Testis (tissue), 2 donors: Measurements from ENCODE around the gene MGME1.

Experiments used
- POLR2A ChIP-seq: fragments of 450-650 bp; IDR thresholded peaks from one replicate; pipeline ENCODE4 v1.6.1; 2017; ENCODE audit warnings: antibody characterized with exemption, mild to moderate bottlenecking, moderate library complexity
- TF ChIP-seq, protein P1 (sequence below), 3 experiments: fragments of 450-650 bp in 2 of 3; fragments of 200-600 bp in 1 of 3; sonication (generic) in 1 of 3; IDR thresholded peaks; one replicate each; pipeline ENCODE4 v1.5.1; 2016 to 2019; ENCODE audit warnings: antibody characterized with exemption in 3 of 3, mild to moderate bottlenecking in 2 of 3, moderate library complexity in 1 of 3

GRCh38 chr20:17987988-17988387 lies 19.2 kb downstream of the MGME1 start:
- TF ChIP-seq, protein P1, sequence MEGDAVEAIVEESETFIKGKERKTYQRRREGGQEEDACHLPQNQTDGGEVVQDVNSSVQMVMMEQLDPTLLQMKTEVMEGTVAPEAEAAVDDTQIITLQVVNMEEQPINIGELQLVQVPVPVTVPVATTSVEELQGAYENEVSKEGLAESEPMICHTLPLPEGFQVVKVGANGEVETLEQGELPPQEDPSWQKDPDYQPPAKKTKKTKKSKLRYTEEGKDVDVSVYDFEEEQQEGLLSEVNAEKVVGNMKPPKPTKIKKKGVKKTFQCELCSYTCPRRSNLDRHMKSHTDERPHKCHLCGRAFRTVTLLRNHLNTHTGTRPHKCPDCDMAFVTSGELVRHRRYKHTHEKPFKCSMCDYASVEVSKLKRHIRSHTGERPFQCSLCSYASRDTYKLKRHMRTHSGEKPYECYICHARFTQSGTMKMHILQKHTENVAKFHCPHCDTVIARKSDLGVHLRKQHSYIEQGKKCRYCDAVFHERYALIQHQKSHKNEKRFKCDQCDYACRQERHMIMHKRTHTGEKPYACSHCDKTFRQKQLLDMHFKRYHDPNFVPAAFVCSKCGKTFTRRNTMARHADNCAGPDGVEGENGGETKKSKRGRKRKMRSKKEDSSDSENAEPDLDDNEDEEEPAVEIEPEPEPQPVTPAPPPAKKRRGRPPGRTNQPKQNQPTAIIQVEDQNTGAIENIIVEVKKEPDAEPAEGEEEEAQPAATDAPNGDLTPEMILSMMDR (IDR thresholded peaks at IDR 0.05), result no peak
- TF ChIP-seq POLR2A, result no peak
